Panc1 (cell line): Measurements from ENCODE around the gene SLC66A2. TPM values are rescaled to one million over a fixed set of nuclear protein-coding genes. Genes with fewer than 3 reads are reported as not detected.

ENCODE experiments used
- ATAC-seq: fragments of 200-7000 bp; cut with Tn5 transposase; 2 replicates; pipeline ENCODE4 v1.9.1; 2020; ENCODE audit warnings: mild to moderate bottlenecking, moderate library complexity
- BruUV-seq: library from RNA; stranded (reverse); fragments of 400-500 nt; replicated peaks from 2 replicates; lab custom pipeline; 2021; lab: Mats Ljungman, UMichigan
- CTCF ChIA-PET: fragments of 300-600 bp; sonication (Branson Sonifier 250); formaldehyde crosslinking; loops from one replicate; lab custom pipeline; 2022; ENCODE audit warnings: antibody characterized with exemption; lab: Charles Lee
- POLR2A ChIA-PET: fragments of 300-600 bp; sonication (Branson Sonifier 250); formaldehyde crosslinking; loops from one replicate; lab custom pipeline; 2022; ENCODE audit warnings: antibody characterized with exemption; lab: Charles Lee
- DNase-seq: peaks from one replicate; pipeline ENCODE4 v3.0.0-alpha.2; 2010; ENCODE audit warnings: low read depth, low spot score
- H3K27ac ChIP-seq: 2 replicates; pipeline ENCODE4 v1.5.1; 2011; ENCODE audit warnings: mild to moderate bottlenecking, low read length, inconsistent platforms
- H3K27me3 ChIP-seq: fragments of 200-500 bp; sonication (Bioruptor generic); 2 replicates; pipeline ENCODE4 v1.6.0; 2014; ENCODE audit warnings: low read length, inconsistent platforms; ENCODE audit not compliant: control insufficient read depth, insufficient read depth
- H3K36me3 ChIP-seq: fragments of 200-500 bp; sonication (Bioruptor generic); 2 replicates; pipeline ENCODE4 v1.5.1; 2014; ENCODE audit warnings: inconsistent platforms, mild to moderate bottlenecking, low read length, moderate library complexity; ENCODE audit not compliant: control insufficient read depth, insufficient read depth
- H3K4me1 ChIP-seq: 2 replicates; pipeline ENCODE4 v1.5.1; 2011; ENCODE audit warnings: inconsistent platforms, mild to moderate bottlenecking, low read length, moderate library complexity; ENCODE audit not compliant: control insufficient read depth, insufficient read depth
- H3K4me3 ChIP-seq, 2 experiments: 2 replicates each; pipeline ENCODE4 v1.5.1; 2011 to 2012; ENCODE audit warnings: low read depth in 2 of 2, low read length in 2 of 2, mild to moderate bottlenecking in 2 of 2, inconsistent platforms in 1 of 2, moderate library complexity in 1 of 2
- H3K9me3 ChIP-seq: fragments of 200-500 bp; sonication (Bioruptor generic); 2 replicates; pipeline ENCODE4 v1.5.1; 2014; ENCODE audit warnings: low read depth, mild to moderate bottlenecking, inconsistent platforms, low read length, moderate library complexity; ENCODE audit not compliant: control insufficient read depth, insufficient read depth
- POLR2AphosphoS5 ChIP-seq: IDR thresholded peaks from 2 replicates; pipeline ENCODE4 v1.6.1; 2012; ENCODE audit warnings: mild to moderate bottlenecking, low read depth, low read length, moderate library complexity
- SIN3A ChIP-seq: IDR thresholded peaks from 2 replicates; pipeline ENCODE4 v1.6.1; 2012; ENCODE audit warnings: low read depth, mild to moderate bottlenecking, low read length, moderate library complexity, borderline replicate concordance; ENCODE audit not compliant: insufficient read depth
- TCF7L2 ChIP-seq: IDR thresholded peaks from 2 replicates; pipeline ENCODE4 v1.6.1; 2011; ENCODE audit warnings: mild to moderate bottlenecking, low read depth, low read length, inconsistent platforms
- in situ Hi-C: cut with HindIII; loops from 2 replicates; pipeline ENCODE4 v1.10.0; 2016; ENCODE audit warnings: low sequenced_read_pairs, low pct_unique_long_range_greater_than_20kb
- intact Hi-C: fragments of 100-400 bp; cut with micrococcal nuclease; formaldehyde crosslinking; loops from one replicate; pipeline ENCODE4 v1.10.0; 2022; ENCODE audit not compliant: unreplicated experiment
- total RNA-seq: library from RNA; stranded (reverse); gene quantifications from one replicate; pipeline ENCODE4 v1.2.1, GENCODE V29; 2021; ENCODE audit not compliant: unreplicated experiment
- TF ChIP-seq, protein P1 (sequence below): fragments of 450-650 bp; IDR thresholded peaks from 2 replicates; pipeline ENCODE4 v1.5.1; 2017; ENCODE audit warnings: mild to moderate bottlenecking
- TF ChIP-seq, protein P2 (sequence below), 2 experiments: IDR thresholded peaks; 2 replicates each; pipeline ENCODE4 v1.6.1; 2011 to 2012; ENCODE audit warnings: low read depth in 2 of 2, control low read depth in 1 of 2, low read length in 1 of 2, mild to moderate bottlenecking in 1 of 2, moderate library complexity in 1 of 2; ENCODE audit not compliant: insufficient read depth in 1 of 2

The SLC66A2 gene
- total RNA-seq, 1 experiment from 2014 or later, result 92.5 TPM

DNA sequence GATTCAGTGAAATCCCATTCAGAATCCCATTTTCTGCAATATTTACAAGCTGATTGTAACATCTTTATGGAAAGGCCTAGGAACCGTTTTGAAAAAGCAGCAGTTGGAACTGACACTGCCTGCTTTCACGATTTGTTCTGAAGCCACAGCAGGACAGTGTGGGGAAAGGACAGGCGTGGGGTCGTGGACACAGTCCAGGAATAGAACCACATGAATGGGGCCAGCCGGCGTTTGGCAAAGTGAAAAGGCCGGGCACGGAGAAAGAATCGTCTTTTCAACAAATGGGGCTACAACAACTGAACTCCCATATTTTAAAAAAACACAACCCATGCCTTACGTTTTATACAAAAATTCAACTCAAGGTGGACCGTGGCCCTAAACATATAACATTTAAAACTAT, 69.8 kb downstream of the SLC66A2 start:
- TF ChIP-seq, protein P1, sequence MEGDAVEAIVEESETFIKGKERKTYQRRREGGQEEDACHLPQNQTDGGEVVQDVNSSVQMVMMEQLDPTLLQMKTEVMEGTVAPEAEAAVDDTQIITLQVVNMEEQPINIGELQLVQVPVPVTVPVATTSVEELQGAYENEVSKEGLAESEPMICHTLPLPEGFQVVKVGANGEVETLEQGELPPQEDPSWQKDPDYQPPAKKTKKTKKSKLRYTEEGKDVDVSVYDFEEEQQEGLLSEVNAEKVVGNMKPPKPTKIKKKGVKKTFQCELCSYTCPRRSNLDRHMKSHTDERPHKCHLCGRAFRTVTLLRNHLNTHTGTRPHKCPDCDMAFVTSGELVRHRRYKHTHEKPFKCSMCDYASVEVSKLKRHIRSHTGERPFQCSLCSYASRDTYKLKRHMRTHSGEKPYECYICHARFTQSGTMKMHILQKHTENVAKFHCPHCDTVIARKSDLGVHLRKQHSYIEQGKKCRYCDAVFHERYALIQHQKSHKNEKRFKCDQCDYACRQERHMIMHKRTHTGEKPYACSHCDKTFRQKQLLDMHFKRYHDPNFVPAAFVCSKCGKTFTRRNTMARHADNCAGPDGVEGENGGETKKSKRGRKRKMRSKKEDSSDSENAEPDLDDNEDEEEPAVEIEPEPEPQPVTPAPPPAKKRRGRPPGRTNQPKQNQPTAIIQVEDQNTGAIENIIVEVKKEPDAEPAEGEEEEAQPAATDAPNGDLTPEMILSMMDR, result no peak
- TF ChIP-seq, protein P2, sequence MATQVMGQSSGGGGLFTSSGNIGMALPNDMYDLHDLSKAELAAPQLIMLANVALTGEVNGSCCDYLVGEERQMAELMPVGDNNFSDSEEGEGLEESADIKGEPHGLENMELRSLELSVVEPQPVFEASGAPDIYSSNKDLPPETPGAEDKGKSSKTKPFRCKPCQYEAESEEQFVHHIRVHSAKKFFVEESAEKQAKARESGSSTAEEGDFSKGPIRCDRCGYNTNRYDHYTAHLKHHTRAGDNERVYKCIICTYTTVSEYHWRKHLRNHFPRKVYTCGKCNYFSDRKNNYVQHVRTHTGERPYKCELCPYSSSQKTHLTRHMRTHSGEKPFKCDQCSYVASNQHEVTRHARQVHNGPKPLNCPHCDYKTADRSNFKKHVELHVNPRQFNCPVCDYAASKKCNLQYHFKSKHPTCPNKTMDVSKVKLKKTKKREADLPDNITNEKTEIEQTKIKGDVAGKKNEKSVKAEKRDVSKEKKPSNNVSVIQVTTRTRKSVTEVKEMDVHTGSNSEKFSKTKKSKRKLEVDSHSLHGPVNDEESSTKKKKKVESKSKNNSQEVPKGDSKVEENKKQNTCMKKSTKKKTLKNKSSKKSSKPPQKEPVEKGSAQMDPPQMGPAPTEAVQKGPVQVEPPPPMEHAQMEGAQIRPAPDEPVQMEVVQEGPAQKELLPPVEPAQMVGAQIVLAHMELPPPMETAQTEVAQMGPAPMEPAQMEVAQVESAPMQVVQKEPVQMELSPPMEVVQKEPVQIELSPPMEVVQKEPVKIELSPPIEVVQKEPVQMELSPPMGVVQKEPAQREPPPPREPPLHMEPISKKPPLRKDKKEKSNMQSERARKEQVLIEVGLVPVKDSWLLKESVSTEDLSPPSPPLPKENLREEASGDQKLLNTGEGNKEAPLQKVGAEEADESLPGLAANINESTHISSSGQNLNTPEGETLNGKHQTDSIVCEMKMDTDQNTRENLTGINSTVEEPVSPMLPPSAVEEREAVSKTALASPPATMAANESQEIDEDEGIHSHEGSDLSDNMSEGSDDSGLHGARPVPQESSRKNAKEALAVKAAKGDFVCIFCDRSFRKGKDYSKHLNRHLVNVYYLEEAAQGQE (IDR thresholded peaks at IDR 0.05; ENCODE audit: insufficient read depth in 1 of 2, low read depth in 2 of 2, low read length in 1 of 2), result no peak
- TF ChIP-seq TCF7L2 (no peak), SIN3A (no peak), POLR2AphosphoS5 (no peak)
- Histone ChIP-seq H3K27me3 (0 out of 2 replicates have a peak, but pooled peaks cover 2% of the 10 kb centered on the region), H3K36me3 (no peaks in the 10 kb centered on the region), H3K27ac (no peak overlapping the region), H3K4me1 (0 out of 2 replicates have a peak, but pooled peaks cover 2% of the 10 kb centered on the region), H3K9me3 (no peaks in the 10 kb centered on the region), H3K4me3 (no peak overlapping the region)
- BruUV-seq, result no TSS peak
- no peak for ATAC-seq
- POLR2A ChIA-PET, result no interaction called here
- CTCF ChIA-PET, result no interaction called here
- in situ Hi-C loops (no loop called here), intact Hi-C loops (no loop called here)
- no peak for DNase-seq

GRCh38 chr18:79879566-79879965, 71.9 kb downstream of the SLC66A2 start:
- no peak for TF ChIP-seq SIN3A
- no peak for TF ChIP-seq TCF7L2
- TF ChIP-seq POLR2AphosphoS5, result no peak
- TF ChIP-seq, protein P1, result no peak
- TF ChIP-seq, protein P2 (IDR thresholded peaks at IDR 0.05; ENCODE audit: insufficient read depth in 1 of 2, low read depth in 2 of 2, low read length in 1 of 2), result no peak
- no TSS peak for BruUV-seq
- ChIA-PET POLR2A (no interaction called here), CTCF (no interaction called here)
- H3K4me3 ChIP-seq, result no peak overlapping the region
- in situ Hi-C loops, result no loop called here
- intact Hi-C loops, result no loop called here
- no peaks in the 10 kb centered on the region for H3K9me3 ChIP-seq
- no peak for ATAC-seq
- H3K27me3 ChIP-seq, result peaks cover 2% of the 10 kb centered on the region; the same call in 1 of the 2 replicates
- 0 out of 2 replicates have a peak, but pooled peaks cover 4% of the 10 kb centered on the region for H3K4me1 ChIP-seq
- no peak overlapping the region for H3K27ac ChIP-seq
- no peak for DNase-seq
- H3K36me3 ChIP-seq, result no peaks in the 10 kb centered on the region
